ENCODE measurements around the gene TRANK1. TPM values are rescaled to one million over a fixed set of nuclear protein-coding genes. Genes with fewer than 3 reads are reported as not detected.

Gene TRANK1
- total and polyA plus RNA-seq, 11 donors: 2.2 to 27.9 (median 4.0) TPM

- WGBS, 4 donors: 91 to 94% (median 93%) methylated on average over 2 of the region's 2 CpGs
- Histone ChIP-seq H3K4me1 (peaks cover 0 to 12% (median 0%) of the 10 kb centered on the region in 12 donors), H3K27me3 (peaks cover 0 to 2% (median 0%) of the 10 kb centered on the region in 9 donors), H3K4me3 (no peak overlapping the region), H3K27ac (no peak overlapping the region), H3K36me3 (no peaks in the 10 kb centered on the region), H3K9me3 (no peaks in the 10 kb centered on the region)
- intact Hi-C loops (cut with DNase I): no loop called here
- DNase-seq: no peak
- TF ChIP-seq POLR2A (IDR thresholded peaks at IDR 0.05) (no peak), CTCF (IDR thresholded peaks at IDR 0.05) (no peak)
- ATAC-seq: no peak
Measured at GRCh38 chr3:36811768-36812167, 133.1 kb downstream of the TRANK1 start.

- ATAC-seq: no peak
- no peaks in the 10 kb centered on the region for H3K36me3 ChIP-seq
- H3K4me3 ChIP-seq: no peak overlapping the region
- H3K27me3 ChIP-seq: peaks cover 0 to 2% (median 0%) of the 10 kb centered on the region in 9 donors
- no peaks in the 10 kb centered on the region for H3K4me1 ChIP-seq
- intact Hi-C loops (cut with DNase I): no loop called here
- no peak overlapping the region for H3K27ac ChIP-seq
- WGBS, 4 donors: 92 to 98% (median 95%) methylated on average over 2 of the region's 2 CpGs
- peaks cover 0 to 22% (median 10%) of the 10 kb centered on the region in 12 donors for H3K9me3 ChIP-seq
- TF ChIP-seq POLR2A (IDR thresholded peaks at IDR 0.05) (no peak), CTCF (IDR thresholded peaks at IDR 0.05) (no peak)
- no peak for DNase-seq
Measured at GRCh38 chr3:36804295-36805055, 140.4 kb downstream of the TRANK1 start.

GRCh38 chr3:36803091-36803791, 141.6 kb downstream of the TRANK1 start:
- Histone ChIP-seq H3K36me3 (no peaks in the 10 kb centered on the region), H3K4me3 (no peak overlapping the region), H3K27me3 (peaks cover 0 to 2% (median 0%) of the 10 kb centered on the region in 9 donors), H3K4me1 (no peaks in the 10 kb centered on the region), H3K27ac (no peak overlapping the region), H3K9me3 (peaks cover 0 to 22% (median 10%) of the 10 kb centered on the region in 12 donors)
- 95 to 100% (median 97%) methylated on average over 5 of the region's 5 CpGs for WGBS, 4 donors
- ATAC-seq (no peak), DNase-seq (no peak)
- TF ChIP-seq CTCF (IDR thresholded peaks at IDR 0.05) (no peak), POLR2A (IDR thresholded peaks at IDR 0.05) (no peak)
- intact Hi-C loops (cut with DNase I): no loop called here

- no peaks in the 10 kb centered on the region for H3K36me3 ChIP-seq
- intact Hi-C loops (cut with DNase I): no loop called here
- DNase-seq (no peak), ATAC-seq (no peak)
- no peak overlapping the region for H3K27ac ChIP-seq
- H3K4me3 ChIP-seq: no peak overlapping the region
- no peaks in the 10 kb centered on the region for H3K27me3 ChIP-seq
- peaks cover 0 to 11% (median 4%) of the 10 kb centered on the region in 12 donors for H3K9me3 ChIP-seq
- no peaks in the 10 kb centered on the region for H3K4me1 ChIP-seq
- WGBS, 4 donors: 81 to 88% (median 82%) methylated on average over 3 of the region's 3 CpGs
- TF ChIP-seq POLR2A (IDR thresholded peaks at IDR 0.05) (no peak), CTCF (IDR thresholded peaks at IDR 0.05) (no peak)
Measured at GRCh38 chr3:36800533-36801116, 144.2 kb downstream of the TRANK1 start.

Data from heart left ventricle (tissue), 16 donors.